ENCODE measurements around the gene TEDC2. TPM values are rescaled to one million over a fixed set of nuclear protein-coding genes. Genes with fewer than 3 reads are reported as not detected.
A peak's percentile ranks its signal among the peaks of the same experiment; 100 is the strongest.

The TEDC2 gene
- total RNA-seq, 1 experiment from 2014 or later, result 45.4 TPM

DNA sequence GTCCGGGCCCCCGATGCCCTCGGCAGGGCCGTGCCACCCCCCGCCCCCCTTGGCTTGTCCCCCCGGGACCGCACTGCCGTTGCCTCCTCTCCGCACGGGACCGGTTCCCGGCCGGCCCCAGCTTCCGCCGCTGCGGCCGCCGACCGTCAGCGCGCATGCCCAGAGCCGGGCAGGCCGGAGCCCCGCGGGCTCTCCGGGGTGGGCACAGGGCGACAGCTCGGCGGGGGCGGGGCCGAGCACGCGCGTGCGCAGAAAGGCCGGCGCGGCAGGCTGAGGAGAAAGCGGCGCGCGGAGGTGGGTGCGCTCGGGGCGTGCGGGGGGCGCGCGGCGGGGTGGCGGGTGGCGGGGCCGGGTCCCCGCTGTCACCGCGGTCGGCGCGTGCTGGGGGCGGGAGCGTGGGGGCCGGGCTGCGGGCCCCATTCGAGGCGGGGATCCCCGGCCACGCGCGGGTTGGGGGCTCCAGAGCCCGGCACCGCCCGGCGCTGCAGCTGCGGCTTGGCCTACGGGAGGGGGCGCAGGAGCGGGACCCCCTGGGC is 15.0 kb downstream of the TEDC2 start, which contains the start of gene TBC1D24:
TSS of gene TBC1D24 (plus strand) at position 251 of the 536 bp plus-strand sequence. CDS start 21,022 bp downstream, outside the sequence.
- no peak within 1 kb of the TSS for H3K9ac ChIP-seq (ENCODE audit: extremely low read depth, insufficient read length, low read length)
- no peaks in the 10 kb centered on the region for H3K79me2 ChIP-seq (ENCODE audit: insufficient read depth, low read length)
- H3K4me2 ChIP-seq (ENCODE audit: insufficient read depth, insufficient read length, low read length), result peak within 1 kb of the TSS; percentile 29
- no peak within 1 kb of the TSS for H2BK12ac ChIP-seq (ENCODE audit: insufficient read length, low read depth, low read length)
- no peak within 1 kb of the TSS for H2BK120ac ChIP-seq (ENCODE audit: low read depth, low read length, poor library complexity, severe bottlenecking)
- H2AK5ac ChIP-seq (ENCODE audit: insufficient read length, low read length), result no peak within 1 kb of the TSS
- H3K79me1 ChIP-seq (ENCODE audit: insufficient read depth, low read depth, low read length, poor library complexity, severe bottlenecking), result no peaks in the 10 kb centered on the region
- no peak within 1 kb of the TSS for H4K5ac ChIP-seq (ENCODE audit: insufficient read length, low read depth, low read length)
- Mint-ChIP-seq H3K36me3 (ENCODE audit: insufficient read depth in 1 of 3, low read depth in 3 of 3) (no peaks in the 10 kb centered on the region; a peak in 1 of 7 replicates), H3K27ac (no peak within 1 kb of the TSS), H3K4me1 (peaks cover 16 to 17% of the 10 kb centered on the region in 2 experiments), H3K9me3 (no peaks in the 10 kb centered on the region), H3K27me3 (ENCODE audit: low read depth) (peaks cover 43% of the 10 kb centered on the region), H3K4me3 (peak within 1 kb of the TSS; percentile 69 to 82)
- no CpG with 5 or more reads among the region's 77 CpGs for WGBS (ENCODE audit: extremely low coverage, insufficient read length, low lambda C conversion rate)
- TF ChIP-seq, protein P1, sequence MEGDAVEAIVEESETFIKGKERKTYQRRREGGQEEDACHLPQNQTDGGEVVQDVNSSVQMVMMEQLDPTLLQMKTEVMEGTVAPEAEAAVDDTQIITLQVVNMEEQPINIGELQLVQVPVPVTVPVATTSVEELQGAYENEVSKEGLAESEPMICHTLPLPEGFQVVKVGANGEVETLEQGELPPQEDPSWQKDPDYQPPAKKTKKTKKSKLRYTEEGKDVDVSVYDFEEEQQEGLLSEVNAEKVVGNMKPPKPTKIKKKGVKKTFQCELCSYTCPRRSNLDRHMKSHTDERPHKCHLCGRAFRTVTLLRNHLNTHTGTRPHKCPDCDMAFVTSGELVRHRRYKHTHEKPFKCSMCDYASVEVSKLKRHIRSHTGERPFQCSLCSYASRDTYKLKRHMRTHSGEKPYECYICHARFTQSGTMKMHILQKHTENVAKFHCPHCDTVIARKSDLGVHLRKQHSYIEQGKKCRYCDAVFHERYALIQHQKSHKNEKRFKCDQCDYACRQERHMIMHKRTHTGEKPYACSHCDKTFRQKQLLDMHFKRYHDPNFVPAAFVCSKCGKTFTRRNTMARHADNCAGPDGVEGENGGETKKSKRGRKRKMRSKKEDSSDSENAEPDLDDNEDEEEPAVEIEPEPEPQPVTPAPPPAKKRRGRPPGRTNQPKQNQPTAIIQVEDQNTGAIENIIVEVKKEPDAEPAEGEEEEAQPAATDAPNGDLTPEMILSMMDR (conservative IDR thresholded peaks at IDR 0.05), result no peak
- H4K8ac ChIP-seq (replicated peaks; ENCODE audit: insufficient read length, low read depth, low read length), result no peak within 1 kb of the TSS
- H3K56ac ChIP-seq (ENCODE audit: insufficient read length, low read depth, low read length), result no peak within 1 kb of the TSS
- no peak within 1 kb of the TSS for H3K23ac ChIP-seq (ENCODE audit: insufficient read length, low read depth, low read length)
- H3K4ac ChIP-seq (ENCODE audit: low read depth, low read length), result no peak within 1 kb of the TSS
- no peak within 1 kb of the TSS for H2BK5ac ChIP-seq (ENCODE audit: insufficient read length, low read length)
- H4K91ac ChIP-seq (ENCODE audit: insufficient read length, low read depth, low read length), result no peak within 1 kb of the TSS
- no peak within 1 kb of the TSS for H3T11ph ChIP-seq (ENCODE audit: low read length)
- H3K23me2 ChIP-seq (ENCODE audit: insufficient read length, low read depth, low read length, poor library complexity, severe bottlenecking), result peaks cover 10% of the 10 kb centered on the region
- H2BK15ac ChIP-seq (ENCODE audit: low read depth, low read length), result no peak within 1 kb of the TSS
- H3K27me3 ChIP-seq (ENCODE audit: insufficient read depth, low read length), result peaks cover 16% of the 10 kb centered on the region; the same call in 1 of the 2 replicates
- H3K9me3 ChIP-seq (ENCODE audit: control insufficient read depth, low read depth, low read length), result no peaks in the 10 kb centered on the region
- H3K14ac ChIP-seq (ENCODE audit: insufficient read depth, low read length), result 0 out of 2 replicates have a peak within 1 kb of the TSS, but pooled peaks have one; percentile 70
- no peak within 1 kb of the TSS for H3K27ac ChIP-seq (ENCODE audit: insufficient read length, low read depth, low read length)
- no peak within 1 kb of the TSS for H2AFZ ChIP-seq (ENCODE audit: low read length)
- no peak within 1 kb of the TSS for H3K18ac ChIP-seq (ENCODE audit: insufficient read length, low read depth, low read length)
- H3K4me1 ChIP-seq (ENCODE audit: insufficient read depth, low read length), result no peaks in the 10 kb centered on the region
- no peaks in the 10 kb centered on the region for H4K20me1 ChIP-seq (ENCODE audit: control insufficient read depth, insufficient read depth, insufficient read length)
- no peak within 1 kb of the TSS for H2BK20ac ChIP-seq (ENCODE audit: low read depth, low read length, poor library complexity, severe bottlenecking)
- DNase-seq, result peak; percentile 86

Data from H9 (cell line).